Measurements from ENCODE around the gene MAML3. TPM values are rescaled to one million over a fixed set of nuclear protein-coding genes. Genes with fewer than 3 reads are reported as not detected.

Gene MAML3
- total RNA-seq, 1 experiment from 2014 or later: 0.89 TPM

DNA sequence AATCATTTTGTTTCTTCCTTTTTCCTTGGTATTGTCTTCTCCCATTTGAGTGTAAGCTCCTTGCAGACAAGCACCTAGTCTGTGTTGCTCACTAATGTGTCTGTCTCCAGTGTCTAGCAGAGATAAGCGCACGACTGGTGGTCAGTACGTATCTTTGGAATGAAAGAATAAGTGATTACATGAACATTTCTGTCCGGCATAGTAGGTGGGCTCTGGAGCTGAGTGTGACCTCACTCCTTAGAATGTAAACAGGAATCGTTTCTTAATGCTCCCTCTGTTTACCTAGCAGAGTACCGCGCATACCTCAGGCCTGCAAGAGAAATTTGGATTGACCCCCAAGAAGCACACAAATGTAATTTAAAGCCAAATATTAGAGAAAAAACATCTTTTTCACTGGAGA is 235.4 kb downstream of the MAML3 start:
- no peak for DNase-seq (ENCODE audit: unreplicated experiment)
- Mint-ChIP-seq H3K4me3 (ENCODE audit: unreplicated experiment) (no peak overlapping the region), H3K27me3 (ENCODE audit: insufficient read depth, unreplicated experiment) (no peaks in the 10 kb centered on the region), H3K27ac (ENCODE audit: low read depth, unreplicated experiment) (no peak overlapping the region), H3K4me1 (ENCODE audit: insufficient read depth, unreplicated experiment) (peaks cover 5% of the 10 kb centered on the region), H3K9me3 (ENCODE audit: unreplicated experiment) (no peaks in the 10 kb centered on the region), H3K36me3 (ENCODE audit: insufficient read depth, unreplicated experiment) (no peaks in the 10 kb centered on the region)
- POLR2A ChIA-PET: no interaction called here
- CTCF ChIA-PET: interaction anchor here (0.5 to 0.8 kb wide), 5 partner anchors 11 to 89 kb away, joined by 3 to 5 read pairs (median 3); no protein-coding TSS in a partner anchor
- BruUV-seq (replicated peaks): no TSS peak
- no peak for TF ChIP-seq CTCF (IDR thresholded peaks at IDR 0.05; ENCODE audit: unreplicated experiment)
- intact Hi-C loops (cut with micrococcal nuclease): no loop called here

DNA sequence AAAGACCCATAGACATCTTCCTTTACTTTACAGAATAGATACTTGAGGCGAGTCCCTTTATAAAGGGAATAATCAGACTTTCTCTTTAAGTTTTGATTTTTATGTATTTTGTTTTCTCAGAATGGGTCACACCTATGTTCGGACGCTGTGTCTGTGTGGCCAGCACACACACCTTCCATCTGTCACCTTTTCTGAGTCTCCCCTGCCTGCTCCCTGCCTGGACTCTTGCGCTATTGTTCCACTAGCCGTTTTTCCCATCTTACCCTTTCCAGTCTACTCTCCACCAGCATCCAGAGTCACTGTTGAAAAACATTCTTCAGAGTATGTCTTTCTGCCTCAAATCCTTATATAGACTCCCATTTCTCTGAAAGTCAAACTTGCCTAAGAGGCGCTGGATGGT is 236.1 kb downstream of the MAML3 start:
- Mint-ChIP-seq H3K27ac (ENCODE audit: low read depth, unreplicated experiment) (no peak overlapping the region), H3K36me3 (ENCODE audit: insufficient read depth, unreplicated experiment) (no peaks in the 10 kb centered on the region), H3K4me3 (ENCODE audit: unreplicated experiment) (no peak overlapping the region), H3K27me3 (ENCODE audit: insufficient read depth, unreplicated experiment) (no peaks in the 10 kb centered on the region), H3K9me3 (ENCODE audit: unreplicated experiment) (no peaks in the 10 kb centered on the region), H3K4me1 (ENCODE audit: insufficient read depth, unreplicated experiment) (peaks cover 5% of the 10 kb centered on the region)
- ChIA-PET POLR2A (no interaction called here), CTCF (interaction anchor here (0.8 to 1.1 kb wide), 3 partner anchors 29 to 261 kb away, joined by 3 to 4 read pairs (median 3); no protein-coding TSS in a partner anchor)
- intact Hi-C loops (cut with micrococcal nuclease): no loop called here
- DNase-seq (ENCODE audit: unreplicated experiment): no peak
- TF ChIP-seq CTCF (IDR thresholded peaks at IDR 0.05; ENCODE audit: unreplicated experiment): no peak
- BruUV-seq (replicated peaks): no TSS peak

DNA sequence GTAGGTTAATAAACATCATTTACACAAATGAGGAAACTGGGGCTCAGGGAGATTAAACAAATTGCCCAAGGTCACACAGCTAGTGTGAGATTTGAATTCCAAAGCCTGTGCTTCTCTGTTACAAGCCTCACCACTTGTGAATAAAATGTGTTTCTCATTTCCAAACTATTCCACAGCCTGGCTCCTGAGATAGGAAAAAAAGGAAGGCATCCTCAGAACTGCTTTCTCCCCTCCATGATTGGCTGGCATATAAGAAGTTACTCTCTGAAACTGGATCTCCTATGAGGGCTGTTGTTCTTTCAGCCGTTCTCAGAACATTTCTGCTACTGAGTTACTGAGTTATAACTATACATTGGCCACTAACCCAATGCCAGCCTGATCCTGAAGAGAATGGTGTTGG is 237.9 kb downstream of the MAML3 start:
- no peaks in the 10 kb centered on the region for H3K9me3 Mint-ChIP-seq (ENCODE audit: unreplicated experiment)
- TF ChIP-seq CTCF (IDR thresholded peaks at IDR 0.05; ENCODE audit: unreplicated experiment): no peak
- no peak overlapping the region for H3K4me3 Mint-ChIP-seq (ENCODE audit: unreplicated experiment)
- intact Hi-C loops (cut with micrococcal nuclease): no loop called here
- no peaks in the 10 kb centered on the region for H3K27me3 Mint-ChIP-seq (ENCODE audit: insufficient read depth, unreplicated experiment)
- CTCF ChIA-PET: no interaction called here
- H3K4me1 Mint-ChIP-seq (ENCODE audit: insufficient read depth, unreplicated experiment): no peaks in the 10 kb centered on the region
- H3K36me3 Mint-ChIP-seq (ENCODE audit: insufficient read depth, unreplicated experiment): no peaks in the 10 kb centered on the region
- POLR2A ChIA-PET: no interaction called here
- DNase-seq (ENCODE audit: unreplicated experiment): no peak
- no TSS peak for BruUV-seq (replicated peaks)
- no peak overlapping the region for H3K27ac Mint-ChIP-seq (ENCODE audit: low read depth, unreplicated experiment)

DNA sequence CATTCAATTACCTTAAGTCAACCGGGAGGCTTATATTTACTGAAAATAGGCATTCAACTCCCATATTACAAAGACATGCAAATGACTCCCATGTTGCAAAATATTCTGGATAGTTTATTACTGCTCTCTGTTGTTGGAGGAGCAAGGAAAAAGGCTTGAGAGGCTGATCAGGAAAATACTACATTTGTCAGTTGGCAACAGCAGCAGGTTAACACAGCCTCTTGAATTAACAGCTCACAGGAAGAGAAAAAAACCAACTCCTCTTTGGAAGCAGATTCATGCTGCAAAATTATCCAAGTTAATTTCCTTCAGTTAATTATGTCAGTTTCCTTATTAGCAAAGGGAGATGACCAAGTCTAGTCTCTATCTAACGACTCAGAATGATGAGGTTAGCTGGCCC is 238.9 kb downstream of the MAML3 start:
- TF ChIP-seq CTCF (IDR thresholded peaks at IDR 0.05; ENCODE audit: unreplicated experiment): no peak
- no peaks in the 10 kb centered on the region for H3K4me1 Mint-ChIP-seq (ENCODE audit: insufficient read depth, unreplicated experiment)
- POLR2A ChIA-PET: no interaction called here

More for the DNA sequence above, 238.9 kb downstream of the MAML3 start:
- no TSS peak for BruUV-seq (replicated peaks)
- H3K27ac Mint-ChIP-seq (ENCODE audit: low read depth, unreplicated experiment): no peak overlapping the region
- CTCF ChIA-PET: interaction anchor here (0.6 to 1.8 kb wide), 3 partner anchors 27 to 214 kb away, joined by 3 to 6 read pairs (median 3); no protein-coding TSS in a partner anchor
- H3K27me3 Mint-ChIP-seq (ENCODE audit: insufficient read depth, unreplicated experiment): no peaks in the 10 kb centered on the region
- H3K9me3 Mint-ChIP-seq (ENCODE audit: unreplicated experiment): no peaks in the 10 kb centered on the region
- intact Hi-C loops (cut with micrococcal nuclease): no loop called here
- H3K4me3 Mint-ChIP-seq (ENCODE audit: unreplicated experiment): no peak overlapping the region
- no peak for DNase-seq (ENCODE audit: unreplicated experiment)
- H3K36me3 Mint-ChIP-seq (ENCODE audit: insufficient read depth, unreplicated experiment): no peaks in the 10 kb centered on the region
